H4 (cell line): Measurements from ENCODE around the gene RAB38. TPM values are rescaled to one million over a fixed set of nuclear protein-coding genes. Genes with fewer than 3 reads are reported as not detected.
A peak's percentile ranks its signal among the peaks of the same experiment; 100 is the strongest.

ENCODE experiments used
- DNase-seq: peaks from one replicate; pipeline ENCODE4 v3.0.0-alpha.2; 2015; ENCODE audit warnings: low spot score
- total RNA-seq: library from RNA; depleted of rRNA; stranded (reverse); fragments of >200 nt; shearing (Covaris generic); gene quantifications from 2 replicates; pipeline ENCODE4 v1.2.3, GENCODE V29; 2014; rRNA removed

RAB38 gene
- total RNA-seq, 1 experiment from 2014 or later: 2.2 TPM

DNA sequence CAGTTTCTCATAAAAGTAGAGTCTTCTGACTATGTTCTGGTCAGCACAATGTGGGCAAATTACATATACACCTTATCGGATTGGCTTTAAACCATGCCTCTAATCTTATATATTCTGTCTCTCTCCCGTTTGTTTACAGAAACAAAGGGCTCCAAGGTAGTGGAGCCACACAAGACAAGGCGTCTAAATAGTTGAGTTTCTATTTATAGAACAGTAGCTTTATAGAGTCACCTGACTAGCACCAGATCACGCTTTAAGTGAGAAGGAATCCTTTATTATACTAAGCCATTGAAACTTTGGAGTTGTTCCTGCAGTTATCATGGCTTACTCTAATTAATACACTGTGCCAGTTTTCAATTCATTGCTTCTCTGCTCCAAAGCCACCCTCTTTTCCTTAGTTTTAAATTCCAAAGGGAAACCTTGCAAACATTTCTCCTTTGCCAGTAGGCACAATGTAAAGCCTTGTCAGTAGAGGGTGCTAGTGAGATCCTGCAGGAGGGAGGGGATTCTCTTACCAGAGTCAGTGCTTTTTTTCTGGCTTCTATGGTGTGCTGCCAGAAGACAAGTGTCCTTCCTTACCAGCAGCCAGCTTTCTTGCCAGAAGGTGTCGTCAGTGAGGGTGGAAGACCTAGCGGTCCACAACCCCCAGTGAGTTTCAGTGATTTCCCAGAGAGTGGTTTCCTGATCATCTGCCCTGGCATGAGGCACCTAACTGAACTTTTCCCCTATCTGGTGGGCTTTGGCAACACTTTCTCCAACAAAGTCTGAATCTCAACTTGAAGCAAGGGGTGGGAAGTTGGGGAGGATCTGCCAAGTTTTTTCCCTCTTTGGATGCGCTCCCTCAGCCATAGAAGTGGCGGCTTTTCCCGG lies 71.7 kb downstream of the RAB38 start:
- DNase-seq: peak; percentile 93

DNA sequence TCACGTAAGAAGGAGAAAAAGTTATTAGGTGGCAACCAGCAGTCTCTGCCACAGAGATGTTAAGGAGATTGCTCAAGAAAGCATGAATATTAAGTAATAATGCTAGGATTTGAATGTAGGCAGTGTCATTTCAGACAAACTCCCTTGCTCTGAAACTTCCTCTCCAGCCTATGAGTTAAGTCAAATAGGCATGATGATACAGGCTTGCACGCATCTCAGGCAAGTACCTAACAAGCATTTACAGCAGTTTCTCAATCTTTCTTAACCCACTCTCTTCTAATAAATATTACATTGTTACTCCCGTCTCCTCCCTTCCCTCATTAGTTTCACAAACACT lies 72.7 kb downstream of the RAB38 start:
- DNase-seq: no peak

DNA sequence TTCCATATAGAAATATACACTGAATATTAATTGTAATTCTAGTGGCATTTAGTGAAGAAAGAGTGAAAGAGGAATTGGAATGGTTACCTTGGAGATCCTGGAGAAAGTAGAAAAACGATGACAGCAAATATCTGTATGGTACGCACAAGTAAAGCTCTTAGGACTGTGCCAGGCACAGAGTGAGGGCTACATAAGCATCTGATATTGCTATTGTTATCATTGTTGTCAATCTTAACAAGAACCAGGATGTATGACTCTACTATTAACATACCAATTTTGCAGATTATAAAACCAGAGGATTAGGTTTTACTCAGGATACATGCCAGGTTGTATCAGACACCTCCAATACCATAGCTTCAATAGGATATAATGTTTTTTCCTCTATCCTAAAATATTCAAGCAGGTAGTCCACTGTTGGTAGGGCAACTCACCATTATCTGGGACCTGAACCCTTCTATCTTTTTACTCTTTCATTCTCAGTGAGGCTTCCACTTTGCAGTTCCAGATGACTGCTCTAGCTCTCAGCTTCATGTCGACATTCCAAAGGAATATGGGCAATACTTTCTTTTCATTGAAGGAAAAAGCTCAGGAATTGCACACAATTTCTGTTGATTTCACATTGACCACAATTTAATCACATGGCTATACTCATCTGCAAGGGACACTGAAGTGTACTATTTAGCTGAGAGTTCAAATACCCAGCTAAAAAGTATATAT lies 73.2 kb downstream of the RAB38 start:
- no peak for DNase-seq

DNA sequence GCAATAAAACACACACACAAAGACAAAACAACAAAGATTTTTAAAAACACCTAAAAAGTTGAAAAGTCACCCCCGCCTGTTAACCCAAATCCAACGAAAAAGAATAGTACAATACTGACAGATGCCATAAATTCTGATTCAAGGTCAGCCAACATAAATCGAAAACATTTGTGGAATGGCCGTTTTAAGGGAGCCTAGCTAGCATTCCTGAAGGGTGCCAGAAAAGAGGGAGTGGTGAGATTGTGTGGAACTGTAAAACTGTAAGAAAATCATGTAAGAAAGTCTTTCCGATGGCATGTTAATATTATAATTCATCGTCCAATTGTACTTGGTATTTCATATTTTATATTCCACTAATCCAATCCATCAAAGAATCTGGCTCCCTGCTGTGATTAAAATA lies 75.1 kb downstream of the RAB38 start:
- no peak for DNase-seq

DNA sequence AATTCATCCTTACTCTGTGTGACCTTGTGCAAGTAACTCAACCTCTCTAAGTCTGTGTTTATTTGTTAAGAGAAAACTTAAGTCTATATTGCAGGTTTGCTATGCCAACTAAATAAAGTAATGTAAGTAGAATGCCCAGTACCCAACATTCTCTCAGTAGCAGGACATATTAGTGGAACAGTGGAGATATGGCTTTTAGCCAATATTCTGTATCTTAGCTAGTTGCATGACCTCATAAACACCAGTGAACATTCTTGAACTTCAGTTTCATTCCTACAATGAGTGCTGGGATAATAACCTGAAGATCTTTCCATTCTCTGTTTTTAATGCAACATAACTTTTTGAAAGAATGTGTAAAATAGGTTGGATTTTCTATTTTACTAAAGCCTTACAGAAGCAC lies 77.0 kb downstream of the RAB38 start:
- no peak for DNase-seq

DNA sequence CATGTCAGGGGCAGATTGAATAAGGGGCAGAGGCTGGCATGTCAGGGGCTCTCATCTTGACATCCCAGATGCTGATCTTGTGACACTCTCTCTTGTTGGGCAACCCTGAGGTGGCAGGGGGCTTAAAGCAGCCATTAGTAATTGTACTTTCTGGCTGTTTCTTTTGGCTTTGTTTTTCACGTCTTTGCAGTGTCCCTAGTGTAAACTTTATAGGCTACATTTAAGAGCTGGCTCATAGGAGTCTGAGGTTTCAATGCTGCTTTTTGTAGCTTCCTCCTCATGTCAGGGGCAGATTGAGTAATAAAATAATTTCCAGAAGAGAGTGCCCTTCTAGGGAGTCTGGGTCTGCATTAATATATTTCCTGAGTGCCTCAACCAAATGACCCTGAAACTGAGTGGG lies 86.1 kb downstream of the RAB38 start:
- DNase-seq: no peak

DNA sequence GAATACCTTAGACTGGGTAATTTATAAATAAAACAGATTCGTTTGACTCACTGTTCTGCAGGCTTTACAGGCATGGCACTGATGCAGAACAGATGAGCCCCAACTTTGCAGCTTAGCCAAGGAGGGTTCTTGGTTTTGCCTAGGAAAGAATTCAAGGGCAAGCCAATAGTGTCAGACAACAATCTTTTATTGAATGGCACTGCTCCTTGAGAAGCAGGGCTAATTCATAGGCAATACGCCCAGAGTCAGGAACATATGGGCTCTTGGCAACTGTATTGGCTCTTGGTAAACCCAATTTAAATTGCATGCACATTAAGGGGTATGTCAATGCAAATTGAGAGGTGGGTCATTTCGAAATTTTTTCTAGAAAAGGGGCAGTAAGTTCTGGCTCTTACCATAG lies 87.9 kb downstream of the RAB38 start:
- no peak for DNase-seq

DNA sequence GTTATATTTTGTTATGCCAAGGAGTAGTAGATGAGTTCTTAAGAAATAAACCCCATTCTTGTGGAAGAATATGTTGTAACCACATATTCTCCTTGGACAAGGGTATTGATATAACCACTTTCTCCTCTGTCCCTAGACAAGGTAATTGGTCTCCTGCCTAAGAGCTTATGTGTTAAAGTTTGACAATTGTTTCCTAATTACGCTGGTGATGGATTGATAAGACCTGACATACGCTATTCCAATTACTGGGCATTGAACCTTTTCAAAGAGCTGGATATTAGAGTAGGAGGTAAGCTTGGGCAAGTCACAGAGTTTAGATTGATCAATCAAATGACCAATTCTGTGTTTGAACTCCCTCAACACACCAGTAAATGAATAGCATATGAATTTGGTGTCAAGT lies 88.9 kb downstream of the RAB38 start:
- DNase-seq: no peak

DNA sequence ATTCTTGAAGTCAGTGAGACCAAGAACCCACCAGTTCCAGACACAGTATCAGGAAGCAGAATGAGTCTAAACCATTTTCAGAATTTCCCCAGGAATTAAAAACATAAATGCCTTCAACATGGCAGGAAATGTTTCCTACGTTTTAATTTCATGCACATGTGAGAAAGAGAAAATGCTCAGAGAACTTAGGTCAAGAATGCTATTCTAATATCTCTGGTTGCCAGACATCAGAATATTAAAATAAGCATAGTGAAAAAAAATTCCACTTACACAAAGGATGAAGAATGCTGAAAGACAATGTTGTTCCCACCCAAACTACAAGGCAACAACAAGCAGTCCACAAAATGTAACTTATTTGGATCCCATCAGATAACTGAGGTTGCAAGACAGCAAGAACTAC lies 104.8 kb downstream of the RAB38 start:
- no peak for DNase-seq

DNA sequence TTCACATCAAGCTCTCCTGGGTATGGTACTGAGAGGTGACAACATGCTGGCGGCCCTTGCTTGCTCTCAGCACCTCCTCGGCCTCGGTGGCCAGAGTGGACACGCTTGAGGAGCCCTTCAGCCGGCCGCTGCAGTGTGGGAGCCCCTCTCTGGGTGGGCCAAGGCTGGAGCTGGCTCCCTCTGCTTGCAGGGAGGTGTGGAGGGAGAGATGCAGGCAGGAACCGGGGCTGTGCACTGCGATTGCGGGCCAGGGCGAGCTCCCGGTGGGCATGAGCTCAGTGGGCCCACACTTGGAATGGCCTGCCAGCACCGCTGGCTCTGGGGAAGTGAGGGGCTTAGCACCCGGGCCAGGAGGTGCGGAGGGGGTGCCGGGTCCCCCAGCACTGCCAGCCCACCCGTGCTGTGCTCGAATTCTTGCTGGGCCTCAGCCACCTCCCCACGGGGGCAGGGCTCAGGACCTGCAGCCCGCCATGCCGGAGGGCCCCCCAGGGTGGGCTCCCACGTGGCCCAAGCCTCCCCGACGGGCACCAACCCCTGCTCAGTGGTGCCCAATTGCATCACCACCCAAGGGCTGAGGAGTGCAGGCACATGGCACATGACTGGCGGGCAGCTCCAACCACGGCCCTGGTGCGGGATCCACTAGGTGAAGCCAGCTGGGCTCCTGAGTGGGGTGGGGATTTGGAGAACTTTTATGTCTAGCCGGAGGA lies 106.2 kb downstream of the RAB38 start:
- no peak for DNase-seq

DNA sequence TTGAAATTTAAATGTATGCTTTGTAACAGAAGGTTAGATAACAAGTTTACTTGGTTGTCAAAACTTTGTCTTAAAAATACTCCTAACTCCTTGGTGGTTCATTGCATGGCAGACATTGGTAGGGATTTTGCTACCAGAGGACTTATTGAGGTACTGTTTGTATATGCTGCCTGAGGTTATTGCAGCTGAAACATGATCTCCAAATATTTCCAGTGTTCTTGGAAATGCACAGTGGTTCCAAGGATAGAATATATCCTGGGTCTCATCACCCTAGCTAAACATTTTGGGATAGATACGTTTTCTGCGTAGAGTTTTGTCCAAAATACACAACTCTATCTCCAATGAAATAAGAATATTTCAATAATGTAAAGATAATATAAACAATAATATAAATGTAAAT lies 109.2 kb downstream of the RAB38 start:
- no peak for DNase-seq

DNA sequence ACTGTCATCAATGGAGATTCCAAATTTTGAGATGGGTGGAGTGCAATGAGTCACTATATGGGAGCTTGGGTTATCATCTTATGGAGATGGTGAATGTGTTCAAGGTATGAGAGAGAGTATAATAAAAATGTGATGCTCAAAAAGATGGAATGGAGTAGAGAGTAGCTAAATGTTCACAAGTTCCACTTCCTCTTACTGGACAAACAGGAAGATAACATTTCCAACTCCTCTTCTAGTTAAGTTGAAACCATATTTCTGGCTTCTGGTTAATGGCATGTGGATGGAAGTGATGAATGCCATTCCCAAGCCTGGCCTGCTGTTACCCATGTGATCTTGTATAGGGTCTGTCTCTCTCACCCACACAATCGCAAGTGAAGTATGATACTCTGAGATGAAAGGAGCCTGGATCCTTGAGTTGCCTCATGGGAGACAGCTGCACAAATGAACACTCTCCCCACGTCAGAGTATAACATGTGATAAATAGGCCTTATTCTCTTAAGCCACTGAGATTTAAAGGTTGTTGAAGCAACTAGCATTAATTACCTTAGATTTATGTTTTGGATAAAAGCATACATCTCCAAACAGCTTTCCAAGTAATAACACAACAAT lies 111.0 kb downstream of the RAB38 start:
- DNase-seq: no peak

Other genes starting within 250 kb of the RAB38 start
- gene CTSC, start 162.3 kb upstream of the RAB38 start, total RNA-seq: 348 and 424 TPM in 2 replicates